GM21360 (cell line): ENCODE results near the gene HK1.
"Not testable (repeated sequence)": the region's sequence is repeated elsewhere in the genome, so short reads cannot be mapped to it uniquely, and the experiment has no call there.

ENCODE experiments used
- ATAC-seq: cut with Tn5 transposase; IDR thresholded peaks from one replicate; pipeline ENCODE4 v1.9.1; 2021; ENCODE audit warnings: mild to moderate bottlenecking, moderate library complexity; ENCODE audit not compliant: unreplicated experiment

HK1 gene

DNA sequence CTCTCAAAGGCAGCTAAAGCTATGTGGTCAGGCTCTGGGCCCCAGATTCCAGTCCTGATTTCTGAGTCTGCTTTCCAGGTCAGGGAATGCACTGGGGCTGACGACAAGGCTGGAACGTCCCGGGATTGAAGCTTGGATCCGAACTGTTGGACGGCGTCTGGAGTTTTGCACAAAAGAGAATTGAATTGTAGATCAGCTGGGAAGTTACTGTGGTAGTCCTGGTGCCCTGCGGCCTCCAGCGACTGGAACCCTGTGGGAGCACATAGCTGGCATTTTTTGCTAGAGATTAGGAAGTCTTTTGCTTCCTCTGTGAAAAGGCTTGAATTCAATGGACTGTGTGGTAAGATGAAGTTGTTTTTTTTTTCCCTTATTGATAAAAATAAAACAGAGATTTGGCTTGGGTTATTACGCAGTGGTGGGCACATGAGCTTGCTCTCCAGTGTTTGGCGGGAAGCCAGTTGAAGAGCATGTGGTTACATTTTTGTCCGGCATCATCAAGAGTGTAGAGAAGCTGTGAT is at the start of gene HK1:
Gene HK1, plus strand, starts transcription at position 51 of the 518 bp plus-strand sequence.
- no peak for ATAC-seq

DNA sequence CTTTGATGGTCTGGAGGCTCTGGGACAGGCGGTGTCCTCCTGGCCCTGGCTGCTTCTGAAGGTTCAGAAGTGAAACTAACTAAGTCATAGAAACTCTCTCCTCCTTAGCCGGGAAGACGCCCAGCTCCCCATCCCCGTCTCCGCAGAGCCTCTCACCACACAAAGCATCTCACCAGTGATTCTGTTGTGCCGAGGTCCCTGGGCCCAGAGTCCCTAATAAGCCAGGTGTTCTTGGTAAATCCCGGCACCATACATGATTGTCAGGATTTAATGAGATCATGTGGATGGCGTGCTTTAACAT is 48.7 kb upstream of the HK1 start:
- ATAC-seq: no peak

GRCh38 chr10:69230128-69230527 is 48.2 kb upstream of the HK1 start:
- no peak for ATAC-seq

DNA sequence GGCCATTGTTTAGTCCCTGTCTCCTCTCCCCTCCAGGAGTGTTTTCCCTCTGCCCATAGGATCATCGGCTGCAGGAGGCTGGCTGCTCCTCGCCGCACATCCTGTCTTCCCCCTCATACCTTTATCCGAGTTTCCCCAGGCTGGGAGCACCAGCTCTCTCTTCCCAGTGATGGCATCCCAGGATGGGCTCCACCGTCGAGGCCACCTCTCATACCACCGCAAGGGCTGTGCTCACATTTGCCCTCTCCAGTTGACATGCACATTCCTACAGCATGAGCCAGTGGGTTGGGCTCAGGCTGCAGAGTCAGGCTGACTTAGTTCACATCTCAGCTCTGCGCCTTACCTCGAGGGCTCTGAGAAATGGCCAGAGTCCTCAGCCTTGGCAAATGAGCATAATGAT is 46.0 kb upstream of the HK1 start:
- ATAC-seq: no peak

GRCh38 chr10:69232736-69233480 is 45.4 kb upstream of the HK1 start:
- ATAC-seq: no peak

GRCh38 chr10:69234447-69234846 is 43.8 kb upstream of the HK1 start:
- no peak for ATAC-seq

DNA sequence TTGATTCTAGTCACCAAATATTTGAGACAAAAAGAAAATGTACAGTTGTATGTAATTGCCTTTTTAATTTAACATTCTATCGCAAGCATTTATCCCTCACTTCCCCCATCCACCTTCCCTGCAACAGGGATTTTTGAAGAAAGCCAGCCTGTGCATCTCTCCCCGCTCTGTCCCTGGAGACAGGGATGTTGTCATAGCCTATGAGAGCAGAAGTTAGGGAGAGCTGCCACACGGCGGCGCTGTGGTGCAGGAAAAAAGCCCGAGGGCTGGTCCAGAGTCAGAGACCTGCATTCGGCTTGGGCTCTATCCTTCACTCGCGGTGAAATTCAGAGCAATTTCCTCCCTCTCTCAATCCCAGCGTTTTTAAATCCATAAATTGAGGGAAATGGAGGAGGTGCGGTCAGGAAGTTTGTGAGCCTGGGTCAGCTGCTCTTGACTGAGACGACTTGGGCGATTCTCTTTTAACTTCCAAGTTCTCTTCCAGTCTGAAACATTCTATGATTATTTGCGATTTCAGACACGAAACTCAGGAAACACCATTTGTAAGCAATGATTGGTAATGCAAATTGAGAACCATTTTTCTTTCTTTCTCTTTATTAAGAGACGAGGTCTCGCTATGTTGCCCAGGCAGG is 40.7 kb upstream of the HK1 start:
- peak; percentile 86 for ATAC-seq

DNA sequence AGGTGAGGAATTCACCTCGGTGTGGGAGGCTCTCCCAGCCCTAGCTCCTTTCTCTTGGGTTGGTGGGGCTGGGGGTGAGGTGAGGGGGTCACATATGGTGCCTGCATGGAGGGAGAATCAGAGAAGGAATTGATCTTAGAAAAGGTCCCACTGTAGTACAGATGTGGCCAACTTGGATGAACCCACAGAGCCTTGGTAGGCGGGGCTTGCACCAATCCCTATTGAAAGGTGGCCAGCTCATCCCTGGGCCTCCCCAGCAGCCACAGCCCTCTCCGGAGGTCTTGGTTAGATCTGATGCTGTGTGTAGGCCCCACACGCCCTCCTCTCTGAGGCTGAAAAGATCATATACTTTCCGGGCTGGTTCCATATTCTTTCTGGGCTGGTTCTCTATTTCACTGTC is 39.2 kb upstream of the HK1 start:
- ATAC-seq: no peak

DNA sequence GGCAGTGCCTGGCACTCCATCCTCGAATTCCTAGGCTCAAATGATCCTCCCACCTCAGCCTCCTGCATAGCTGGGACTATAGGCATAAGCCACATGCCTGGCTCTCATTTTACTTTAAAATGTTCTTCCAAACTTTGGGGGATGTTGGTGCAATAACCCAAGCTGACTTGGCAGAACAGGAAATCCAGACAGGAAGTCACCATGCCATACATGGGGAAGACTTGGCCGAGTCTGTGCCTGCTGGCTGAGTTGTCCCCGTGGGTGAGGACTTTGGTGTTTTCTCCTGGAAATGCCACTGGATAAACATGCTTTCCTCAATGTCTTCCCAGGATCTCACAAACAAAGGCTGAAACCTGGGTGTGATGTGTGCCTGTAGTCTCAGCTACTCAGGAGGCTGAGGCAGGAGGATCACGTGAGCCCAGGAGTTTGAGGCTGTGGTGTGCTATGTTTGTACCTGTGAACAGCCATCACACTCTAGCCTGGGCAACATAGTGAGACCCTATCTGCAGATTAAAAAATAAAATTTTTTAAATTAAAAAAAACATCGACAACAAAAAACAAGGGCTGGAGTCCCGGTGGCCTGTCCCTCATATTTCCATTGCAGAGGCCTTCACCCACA is 38.4 kb upstream of the HK1 start:
- ATAC-seq: no peak

DNA sequence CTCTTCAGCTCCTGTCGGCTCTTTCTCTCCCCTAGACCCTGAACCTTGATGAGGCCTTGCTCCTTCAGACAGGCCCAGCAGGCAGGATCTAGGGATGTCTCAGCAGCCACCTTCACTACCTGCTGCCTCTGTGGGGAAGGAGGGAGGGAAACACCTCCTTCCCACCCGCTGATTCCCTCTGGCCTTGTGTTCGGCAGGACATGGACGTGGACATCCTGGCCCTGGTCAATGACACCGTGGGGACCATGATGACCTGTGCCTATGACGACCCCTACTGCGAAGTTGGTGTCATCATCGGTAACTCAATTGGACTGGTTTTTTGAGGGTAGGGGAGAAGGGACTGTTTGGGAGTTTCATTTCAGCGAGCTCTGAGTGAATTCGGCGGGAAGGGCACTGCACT is 37.8 kb upstream of the HK1 start:
- no peak for ATAC-seq

GRCh38 chr10:69241575-69241974 is 36.7 kb upstream of the HK1 start:
- ATAC-seq: no peak

DNA sequence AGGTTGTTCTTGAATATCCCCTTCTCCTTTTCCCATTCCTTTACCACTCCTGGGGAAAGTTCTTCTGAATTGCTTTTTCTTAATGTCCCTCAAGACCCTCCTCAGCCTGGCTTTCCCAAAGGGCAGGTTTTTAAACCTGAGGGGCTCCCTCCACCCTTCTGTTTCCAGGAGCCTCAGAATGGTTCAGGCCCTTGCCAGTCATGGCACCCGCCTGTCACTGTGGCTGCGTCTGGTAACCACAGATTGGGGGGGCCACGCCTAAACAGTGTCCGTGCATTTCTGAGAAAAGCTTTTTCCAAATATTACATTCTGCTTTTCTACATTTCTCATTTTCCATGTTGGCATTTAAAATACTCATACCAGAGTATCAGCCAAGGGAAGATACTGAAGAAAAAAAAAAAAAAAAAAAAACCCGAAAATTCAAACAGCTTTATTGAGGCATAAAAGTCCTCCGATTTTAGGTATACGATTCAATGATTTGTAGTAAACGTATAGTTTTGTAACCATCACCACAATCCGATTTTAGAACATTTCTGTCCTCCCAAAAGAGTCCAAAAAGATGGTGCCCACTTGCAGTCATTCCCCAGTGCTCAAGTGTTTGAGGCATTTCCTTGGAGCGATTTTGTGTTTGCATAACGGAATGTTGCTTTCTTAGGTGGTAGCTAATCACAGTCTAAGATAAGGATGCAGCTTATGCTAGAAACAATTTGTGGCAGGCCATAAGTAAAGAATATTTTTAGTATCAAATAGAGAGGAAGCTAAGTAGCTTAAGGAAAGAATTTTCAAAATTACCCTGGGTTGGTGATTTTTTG is 36.0 kb upstream of the HK1 start:
- ATAC-seq: no peak

GRCh38 chr10:69242852-69243212 is 35.5 kb upstream of the HK1 start:
- ATAC-seq: no peak

DNA sequence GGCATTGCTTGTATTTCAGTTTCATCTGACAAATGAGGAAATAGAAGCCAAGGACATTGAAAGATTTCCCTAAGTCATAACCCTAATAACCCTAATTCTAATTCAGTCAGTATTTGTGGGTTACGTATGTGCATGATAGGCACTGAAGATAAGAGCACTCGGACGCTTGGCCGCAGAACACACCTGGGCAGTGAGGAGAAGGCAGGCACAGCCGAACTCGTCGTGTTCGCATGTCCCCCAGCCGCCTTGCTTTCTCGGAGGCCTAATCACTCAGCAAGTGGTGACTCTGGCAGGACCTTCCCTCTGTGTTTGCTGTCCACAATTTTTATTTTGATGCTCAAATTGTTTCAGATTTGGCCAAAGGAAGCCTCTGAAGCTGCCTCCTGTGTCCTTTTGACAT is 34.5 kb upstream of the HK1 start:
- ATAC-seq: no peak

DNA sequence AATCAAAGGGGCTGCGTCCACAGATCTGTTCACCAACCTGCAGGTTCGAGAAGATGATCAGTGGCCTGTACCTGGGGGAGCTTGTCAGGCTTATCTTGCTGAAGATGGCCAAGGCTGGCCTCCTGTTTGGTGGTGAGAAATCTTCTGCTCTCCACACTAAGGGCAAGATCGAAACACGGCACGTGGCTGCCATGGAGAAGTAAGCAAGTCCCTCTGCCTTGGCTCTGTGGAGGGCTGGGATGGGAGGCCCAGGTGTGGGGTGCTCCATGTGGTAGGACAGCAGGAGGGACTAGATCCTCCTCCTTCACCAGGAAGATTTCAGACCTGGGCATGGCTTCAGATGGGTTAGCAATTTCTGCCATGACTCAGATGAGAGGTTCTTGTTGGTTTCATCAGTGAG is 32.3 kb upstream of the HK1 start:
- ATAC-seq: no peak

GRCh38 chr10:69246581-69247312 is 31.5 kb upstream of the HK1 start:
- no peak for ATAC-seq

- ATAC-seq: no peak
These were observed 31.0 kb upstream of the HK1 start for GRCh38 chr10:69247313-69247710.

DNA sequence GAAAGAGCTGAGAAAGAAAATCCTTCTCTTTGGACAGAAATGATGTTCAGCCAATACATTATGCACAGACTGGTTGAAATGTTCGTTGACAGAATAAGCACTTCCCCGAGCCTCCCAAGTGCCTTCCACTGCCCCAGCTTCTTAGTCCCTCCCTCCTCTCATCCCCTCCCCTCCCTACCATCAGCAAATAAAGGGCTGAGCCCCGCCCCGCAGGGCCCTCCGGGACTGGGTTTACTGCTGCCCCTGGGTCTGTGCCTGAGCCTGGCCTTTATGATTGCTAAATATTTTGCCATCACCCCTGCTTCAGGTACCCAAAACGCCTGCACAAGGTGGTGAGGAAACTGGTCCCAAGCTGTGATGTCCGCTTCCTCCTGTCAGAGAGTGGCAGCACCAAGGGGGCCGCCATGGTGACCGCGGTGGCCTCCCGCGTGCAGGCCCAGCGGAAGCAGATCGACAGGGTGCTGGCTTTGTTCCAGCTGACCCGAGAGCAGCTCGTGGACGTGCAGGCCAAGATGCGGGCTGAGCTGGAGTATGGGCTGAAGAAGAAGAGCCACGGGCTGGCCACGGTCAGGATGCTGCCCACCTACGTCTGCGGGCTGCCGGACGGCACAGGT is 30.1 kb upstream of the HK1 start:
- no peak for ATAC-seq

DNA sequence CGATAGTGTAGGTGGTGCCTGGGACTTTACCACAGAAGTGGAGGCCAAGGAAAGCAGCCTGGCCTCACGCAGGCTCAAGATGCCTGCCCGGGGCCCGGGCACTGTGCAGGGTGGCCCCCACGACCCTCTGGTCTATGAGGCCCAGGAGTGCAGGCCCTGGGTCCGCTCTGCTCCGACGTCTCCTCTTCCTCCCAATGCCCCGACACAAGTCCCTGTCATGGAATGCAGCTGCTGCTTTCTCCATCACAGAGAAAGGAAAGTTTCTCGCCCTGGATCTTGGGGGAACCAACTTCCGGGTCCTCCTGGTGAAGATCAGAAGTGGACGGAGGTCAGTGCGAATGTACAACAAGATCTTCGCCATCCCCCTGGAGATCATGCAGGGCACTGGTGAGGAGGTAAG is 28.3 kb upstream of the HK1 start:
- no peak for ATAC-seq

DNA sequence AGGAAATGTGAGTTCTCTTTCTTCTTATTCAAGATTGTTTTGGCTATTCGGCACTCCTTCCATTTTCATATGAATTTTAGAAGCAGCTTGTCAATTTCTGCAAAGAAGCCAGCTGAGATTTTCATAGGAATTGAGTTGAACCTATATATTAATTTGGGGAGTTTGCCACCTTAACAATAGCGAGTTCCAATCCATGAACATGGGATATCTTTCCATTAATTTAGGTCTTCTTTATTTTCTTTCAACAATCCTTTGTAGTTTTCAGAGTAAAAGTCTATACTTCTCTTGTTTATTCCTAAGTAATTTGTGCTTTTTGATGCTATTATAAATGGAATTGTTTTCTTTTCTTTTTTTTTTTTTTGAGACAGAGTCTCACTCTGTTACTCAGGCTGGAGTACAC is 26.9 kb upstream of the HK1 start:
- ATAC-seq: not testable (repeated sequence)
